GM12864 (cell line): ENCODE results near the gene RPS27A.
A peak's percentile ranks its signal among the peaks of the same experiment; 100 is the strongest.
"Not testable (repeated sequence)": the region's sequence is repeated elsewhere in the genome, so short reads cannot be mapped to it uniquely, and the experiment has no call there.

Source experiments
- DNase-seq: peaks from one replicate; pipeline ENCODE4 v3.0.0-alpha.2; 2011; ENCODE audit warnings: low read depth
- H3K4me3 ChIP-seq: 2 replicates; pipeline ENCODE4 v1.5.1; 2011; ENCODE audit warnings: mild to moderate bottlenecking, low read depth, low read length, control low read depth
- CTCF ChIP-seq: IDR thresholded peaks from 2 replicates; pipeline ENCODE4 v1.5.1; 2011; ENCODE audit warnings: low read depth, mild to moderate bottlenecking, moderate library complexity, low read length, control low read depth, inconsistent platforms; ENCODE audit errors: missing control alignments

The RPS27A gene

DNA sequence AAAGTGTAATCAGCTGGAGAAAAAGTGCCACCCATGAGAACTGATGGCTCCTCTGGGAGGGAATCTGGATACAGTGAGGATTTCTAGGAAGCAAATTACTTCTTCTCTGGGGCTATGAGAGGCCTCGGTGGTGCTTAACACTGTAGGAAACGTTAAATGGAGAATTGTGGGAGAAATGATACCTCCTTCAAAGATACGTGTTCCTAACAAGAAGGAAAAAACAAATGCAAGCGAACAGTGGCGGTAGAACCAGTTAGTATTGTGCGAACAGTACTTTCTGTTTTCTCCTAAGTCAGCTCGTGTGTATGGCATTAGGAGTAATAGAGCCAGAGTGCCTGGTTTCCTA is 37.1 kb downstream of the RPS27A start:
- TF ChIP-seq CTCF, result no peak
- DNase-seq, result no peak
- peak overlapping the region; percentile 97 for H3K4me3 ChIP-seq

DNA sequence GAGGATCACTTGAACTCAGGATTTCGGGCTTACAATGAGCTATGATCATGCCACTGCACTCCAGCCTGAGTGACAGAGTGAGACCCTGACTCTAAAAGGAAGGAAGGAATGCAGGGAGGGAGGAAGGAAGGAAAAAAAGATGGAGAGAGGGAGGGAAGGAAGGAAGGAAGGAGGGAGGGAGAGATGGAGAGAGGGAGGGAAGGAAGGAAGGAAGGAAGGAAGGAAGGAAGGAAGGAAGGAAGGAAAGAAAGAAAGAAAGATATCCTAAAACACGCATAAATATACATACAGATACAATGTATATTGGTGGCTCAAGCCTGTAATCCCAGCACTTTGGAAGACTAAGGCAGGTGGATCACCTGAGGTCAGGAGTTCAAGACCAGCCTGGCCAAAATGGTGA is 41.9 kb downstream of the RPS27A start:
- H3K4me3 ChIP-seq, DNase-seq: not testable (repeated sequence)

- DNase-seq, result no peak
Observed at GRCh38 chr2:55277310-55277709, 44.8 kb downstream of the RPS27A start.

DNA sequence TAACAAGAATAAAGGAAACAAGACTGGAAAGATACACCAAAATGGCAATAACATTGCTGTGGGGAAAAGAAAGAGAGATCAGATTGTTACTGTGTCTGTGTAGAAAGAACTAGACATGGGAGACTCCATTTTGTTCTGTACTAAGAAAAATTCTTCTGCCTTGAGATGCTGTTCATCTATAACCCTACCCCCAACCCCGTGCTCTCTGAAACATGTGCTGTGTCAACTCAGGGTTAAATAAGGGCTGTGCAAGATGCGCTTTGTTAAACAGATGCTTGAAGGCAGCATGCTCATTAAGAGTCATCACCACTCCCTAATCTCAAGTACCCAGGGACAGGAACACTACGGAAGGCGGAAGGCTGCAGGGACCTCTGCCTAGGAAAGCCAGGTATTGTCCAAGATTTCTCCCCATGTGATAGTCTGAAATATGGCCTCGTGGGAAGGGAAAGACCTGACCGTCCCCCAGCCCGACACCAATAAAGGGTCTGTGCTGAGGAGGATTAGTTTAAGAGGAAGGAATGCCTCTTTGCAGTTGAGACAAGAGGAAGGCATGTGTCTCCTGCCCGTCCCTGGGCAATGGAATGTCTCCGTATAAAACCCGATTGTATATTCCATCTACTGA is 46.8 kb downstream of the RPS27A start:
- not testable (repeated sequence) for DNase-seq, H3K4me3 ChIP-seq

More at GRCh38 chr2:55277310-55277709, 44.8 kb downstream of the RPS27A start:
- TF ChIP-seq CTCF, result no peak
- H3K4me3 ChIP-seq, result no peak overlapping the region

- H3K4me3 ChIP-seq, DNase-seq: not testable (repeated sequence)
Observed at GRCh38 chr2:55279859-55280424, 47.5 kb downstream of the RPS27A start.

- not testable (repeated sequence) for H3K4me3 ChIP-seq, DNase-seq
Observed at GRCh38 chr2:55280851-55281546, 48.5 kb downstream of the RPS27A start.

DNA sequence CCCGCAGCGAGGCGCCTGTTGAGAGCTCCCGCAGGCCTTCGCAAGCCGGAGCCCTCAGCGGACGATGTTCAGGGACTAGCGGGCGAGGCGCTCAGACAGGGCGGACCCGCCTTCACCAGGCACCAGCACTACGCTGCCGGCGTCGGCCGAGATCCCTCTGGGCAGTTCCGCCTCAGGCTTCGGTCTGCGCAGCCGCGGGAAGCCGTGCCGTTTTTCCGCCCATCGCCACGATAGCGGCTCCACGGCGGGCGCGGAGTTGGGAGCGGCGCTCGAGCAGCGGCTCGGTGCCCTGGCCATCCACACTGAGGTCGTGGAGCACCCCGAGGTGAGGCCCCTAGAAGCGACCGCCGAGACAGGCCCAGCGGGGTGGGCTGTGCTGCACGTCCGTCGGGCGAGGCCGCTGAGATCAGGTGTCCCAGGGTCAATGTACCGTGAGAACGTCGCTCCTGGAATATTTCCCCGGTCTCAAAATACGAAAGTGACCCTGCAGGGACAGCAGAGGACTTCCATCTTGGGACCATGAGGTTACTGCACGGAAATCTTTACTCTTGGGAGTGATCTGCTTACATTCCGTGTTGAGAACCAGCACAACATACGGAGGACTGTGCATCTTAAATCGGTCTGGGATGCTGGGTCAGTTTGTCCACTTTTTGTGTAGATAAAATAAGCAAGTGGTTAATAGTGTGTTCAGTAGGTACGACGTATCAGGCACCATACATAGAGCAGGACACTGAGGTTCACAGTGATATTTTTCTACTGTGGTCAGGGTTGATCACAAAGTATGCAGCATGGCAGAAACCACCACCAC is 49.8 kb downstream of the RPS27A start:
- DNase-seq, result peak; percentile 69
- peak overlapping the region; percentile 77 for H3K4me3 ChIP-seq
- TF ChIP-seq CTCF, result no peak

DNA sequence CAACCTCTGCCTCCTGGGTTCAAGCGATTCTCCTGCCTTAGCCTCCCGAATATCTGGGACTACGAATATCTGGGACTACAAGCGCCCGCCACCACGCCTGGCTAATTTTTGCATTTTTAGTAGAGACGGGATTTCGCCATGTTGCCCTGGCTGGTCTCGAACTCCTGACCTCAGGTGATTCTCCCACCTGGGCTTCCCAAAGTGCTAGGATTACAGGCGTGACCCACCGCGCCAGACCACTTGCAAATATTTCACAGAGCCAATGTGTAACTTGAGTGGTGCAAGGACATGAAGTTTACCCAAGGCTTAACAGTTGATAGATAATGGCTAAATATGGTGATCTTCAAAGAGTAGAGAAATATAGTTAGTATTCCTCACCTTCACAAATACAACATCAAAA is 50.6 kb downstream of the RPS27A start:
- DNase-seq, result no peak
- H3K4me3 ChIP-seq, result peak overlapping the region; percentile 77; the same call in 1 of the 2 replicates

More for the DNA sequence above, 50.6 kb downstream of the RPS27A start:
- no peak for TF ChIP-seq CTCF
